Measurements from ENCODE around the gene SDHB.

The SDHB gene

GRCh38 chr1:16986113-16986512 lies 67.7 kb downstream of the SDHB start:
- DNase-seq (ENCODE audit: low spot score), result no peak

GRCh38 chr1:16984717-16985116 lies 69.1 kb downstream of the SDHB start:
- DNase-seq (ENCODE audit: low spot score), result no peak

- DNase-seq (ENCODE audit: low spot score), result no peak
Observed at GRCh38 chr1:16983649-16984048, 70.2 kb downstream of the SDHB start.

- DNase-seq (ENCODE audit: low spot score), result no peak
Observed at GRCh38 chr1:16982902-16983301, 70.9 kb downstream of the SDHB start.

- no peak for DNase-seq (ENCODE audit: low spot score)
Observed at GRCh38 chr1:16981269-16981849, 72.5 kb downstream of the SDHB start.

GRCh38 chr1:16980473-16981268 lies 73.2 kb downstream of the SDHB start, which contains the start of gene MFAP2:
TSS of gene MFAP2 (minus strand) at chr1:16980620. CDS start at chr1:16978273, 2,347 bp downstream.
- no peak for DNase-seq (ENCODE audit: low spot score)

- no peak for DNase-seq (ENCODE audit: low spot score)
Observed at GRCh38 chr1:16979475-16980327, 74.1 kb downstream of the SDHB start.

GRCh38 chr1:16978567-16979474 lies 75.0 kb downstream of the SDHB start:
- no peak for DNase-seq (ENCODE audit: low spot score)

- no peak for DNase-seq (ENCODE audit: low spot score)
Observed at GRCh38 chr1:16978139-16978538, 75.7 kb downstream of the SDHB start.

- no peak for DNase-seq (ENCODE audit: low spot score)
Observed at GRCh38 chr1:16977377-16977776, 76.5 kb downstream of the SDHB start.

GRCh38 chr1:16976966-16977365 lies 76.9 kb downstream of the SDHB start:
- no peak for DNase-seq (ENCODE audit: low spot score)

- no peak for DNase-seq (ENCODE audit: low spot score)
Observed at GRCh38 chr1:16975838-16976237, 78.0 kb downstream of the SDHB start.

GRCh38 chr1:16975211-16975610 lies 78.6 kb downstream of the SDHB start:
- DNase-seq (ENCODE audit: low spot score), result no peak

- DNase-seq (ENCODE audit: low spot score), result no peak
Observed at GRCh38 chr1:16973215-16973614, 80.6 kb downstream of the SDHB start.

- DNase-seq (ENCODE audit: low spot score), result no peak
Observed at GRCh38 chr1:16972189-16972895, 81.5 kb downstream of the SDHB start.

- DNase-seq (ENCODE audit: low spot score), result no peak
Observed at GRCh38 chr1:16971341-16972188, 82.3 kb downstream of the SDHB start.

- no peak for DNase-seq (ENCODE audit: low spot score)
Observed at GRCh38 chr1:16970132-16970910, 83.5 kb downstream of the SDHB start.

GRCh38 chr1:16969651-16970050 lies 84.2 kb downstream of the SDHB start:
- no peak for DNase-seq (ENCODE audit: low spot score)

- DNase-seq (ENCODE audit: low spot score), result no peak
Observed at GRCh38 chr1:16969057-16969611, 84.7 kb downstream of the SDHB start.

Data from CD4-positive, alpha-beta T cell treated with Interleukin-15 for 4 hours (primary cell).